Tibial nerve (tissue), 4 donors: Measurements from ENCODE around the gene BAZ2B. TPM values are rescaled to one million over a fixed set of nuclear protein-coding genes. Genes with fewer than 3 reads are reported as not detected.
"Not testable (repeated sequence)": the region's sequence is repeated elsewhere in the genome, so short reads cannot be mapped to it uniquely, and the experiment has no call there.

ENCODE experiments used
- DNase-seq, 2 donors: peaks; one replicate each; pipeline ENCODE4 v3.0.0-alpha.2; 2019; ENCODE audit warnings: low spot score in 2 of 2
- H3K27ac ChIP-seq, 4 donors: fragments of 200-600 bp; sonication (generic) in 3 of 4; one replicate each; pipeline ENCODE4 v1.5.1; 2017 to 2019; ENCODE audit warnings: mild to moderate bottlenecking in 1 of 4
- H3K27me3 ChIP-seq, 2 donors: fragments of 200-600 bp; sonication (generic) in 1 of 2; one replicate each; pipeline versions ENCODE4 v1.5.1 to v1.6.0; 2017 to 2019
- H3K36me3 ChIP-seq, 3 donors: fragments of 200-600 bp; sonication (generic); one replicate each; pipeline ENCODE4 v1.5.1; 2018 to 2019
- H3K4me1 ChIP-seq, 4 donors: fragments of 200-600 bp; sonication (generic) in 3 of 4; one replicate each; pipeline ENCODE4 v1.5.1; 2017 to 2019
- H3K4me3 ChIP-seq, 4 donors: fragments of 200-600 bp; sonication (generic) in 3 of 4; one replicate each; pipeline ENCODE4 v1.5.1; 2017 to 2019; ENCODE audit warnings: mild to moderate bottlenecking in 1 of 4, moderate library complexity in 1 of 4
- H3K9me3 ChIP-seq, 4 donors: fragments of 200-600 bp; sonication (generic) in 3 of 4; one replicate each; pipeline ENCODE4 v1.5.1; 2017 to 2019
- EP300 ChIP-seq, 2 donors: sonication (generic); formaldehyde crosslinking; IDR thresholded peaks; one replicate each; pipeline ENCODE4 v1.6.1; 2017; ENCODE audit warnings: antibody characterized with exemption in 2 of 2, mild to moderate bottlenecking in 1 of 2
- POLR2A ChIP-seq, 2 donors: fragments of 450-650 bp; IDR thresholded peaks; one replicate each; pipeline ENCODE4 v1.6.1; 2017; ENCODE audit warnings: antibody characterized with exemption in 2 of 2, mild to moderate bottlenecking in 2 of 2, moderate library complexity in 2 of 2
- WGBS, 2 donors: methylation state at CpG; one replicate each; pipeline ENCODE4 v1.1.5; 2018; 5-methylcytosine and 5-hydroxymethylcytosine counted together
- total RNA-seq, 4 donors: library from RNA; depleted of rRNA; stranded (reverse); fragments of >200 nt; gene quantifications; one replicate each; pipeline ENCODE4 v1.1.0, GENCODE V29; 2016
- TF ChIP-seq, protein P1 (sequence below), 5 experiments: fragments of 200-600 bp in 3 of 5; fragments of 450-650 bp in 2 of 5; sonication (generic) in 3 of 5; IDR thresholded peaks; one replicate each; pipeline ENCODE4 v1.5.1; 2016 to 2019; ENCODE audit warnings: antibody characterized with exemption in 5 of 5, mild to moderate bottlenecking in 3 of 5, moderate library complexity in 2 of 5

Gene BAZ2B
- total RNA-seq, 4 donors from 2014 or later: 98.4 to 135 (median 114) TPM

DNA sequence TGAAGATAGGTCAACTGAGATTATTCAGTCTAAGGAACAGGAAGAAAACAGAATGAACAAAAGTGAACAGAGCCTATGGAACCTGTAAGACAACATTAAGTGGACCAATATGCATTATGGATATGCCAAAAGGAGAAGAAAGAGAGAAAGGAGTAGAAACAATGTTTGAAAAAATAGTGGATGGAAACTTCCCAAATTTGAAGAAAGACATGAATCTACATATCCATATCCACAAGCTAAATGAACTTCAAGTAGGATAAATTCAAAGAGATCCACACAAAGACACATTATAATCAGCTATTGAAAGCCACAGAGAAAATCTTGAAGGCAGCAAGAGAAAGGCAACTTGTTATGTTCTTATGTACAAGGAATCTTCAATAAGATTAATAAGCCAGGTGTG is 74.2 kb downstream of the BAZ2B start:
- no peak for DNase-seq
- H3K27me3 ChIP-seq: no peaks in the 10 kb centered on the region
- H3K4me3 ChIP-seq: no peak overlapping the region
- TF ChIP-seq POLR2A (IDR thresholded peaks at IDR 0.05): no peak
- TF ChIP-seq EP300 (IDR thresholded peaks at IDR 0.05): no peak
- TF ChIP-seq, protein P1, sequence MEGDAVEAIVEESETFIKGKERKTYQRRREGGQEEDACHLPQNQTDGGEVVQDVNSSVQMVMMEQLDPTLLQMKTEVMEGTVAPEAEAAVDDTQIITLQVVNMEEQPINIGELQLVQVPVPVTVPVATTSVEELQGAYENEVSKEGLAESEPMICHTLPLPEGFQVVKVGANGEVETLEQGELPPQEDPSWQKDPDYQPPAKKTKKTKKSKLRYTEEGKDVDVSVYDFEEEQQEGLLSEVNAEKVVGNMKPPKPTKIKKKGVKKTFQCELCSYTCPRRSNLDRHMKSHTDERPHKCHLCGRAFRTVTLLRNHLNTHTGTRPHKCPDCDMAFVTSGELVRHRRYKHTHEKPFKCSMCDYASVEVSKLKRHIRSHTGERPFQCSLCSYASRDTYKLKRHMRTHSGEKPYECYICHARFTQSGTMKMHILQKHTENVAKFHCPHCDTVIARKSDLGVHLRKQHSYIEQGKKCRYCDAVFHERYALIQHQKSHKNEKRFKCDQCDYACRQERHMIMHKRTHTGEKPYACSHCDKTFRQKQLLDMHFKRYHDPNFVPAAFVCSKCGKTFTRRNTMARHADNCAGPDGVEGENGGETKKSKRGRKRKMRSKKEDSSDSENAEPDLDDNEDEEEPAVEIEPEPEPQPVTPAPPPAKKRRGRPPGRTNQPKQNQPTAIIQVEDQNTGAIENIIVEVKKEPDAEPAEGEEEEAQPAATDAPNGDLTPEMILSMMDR (IDR thresholded peaks at IDR 0.05): no peak
- peaks cover 0 to 36% (median 0%) of the 10 kb centered on the region in 3 donors for H3K36me3 ChIP-seq
- no peak overlapping the region for H3K27ac ChIP-seq
- no peaks in the 10 kb centered on the region for H3K4me1 ChIP-seq
- peaks cover 0 to 19% (median 7%) of the 10 kb centered on the region in 4 donors for H3K9me3 ChIP-seq

DNA sequence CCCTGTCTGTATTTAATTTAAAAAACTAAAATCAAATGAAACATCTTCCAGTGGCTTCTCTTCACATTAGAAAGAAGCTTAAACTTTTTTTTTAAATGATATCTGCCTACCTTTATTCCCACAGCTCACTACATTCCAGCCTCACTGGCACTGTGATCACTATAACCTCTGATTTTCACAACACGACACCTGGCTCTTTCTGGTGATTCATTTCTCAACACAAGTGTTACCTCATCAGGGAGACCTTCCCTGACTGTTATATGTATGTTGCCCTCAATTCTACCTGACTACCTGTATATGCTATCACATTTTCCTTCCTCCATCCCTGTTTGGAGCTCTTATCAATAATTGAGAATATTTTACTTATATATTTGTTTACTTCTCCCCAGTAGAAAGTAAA is 76.6 kb downstream of the BAZ2B start:
- no peaks in the 10 kb centered on the region for H3K4me1 ChIP-seq
- no peak for DNase-seq
- peaks cover 0 to 36% (median 0%) of the 10 kb centered on the region in 3 donors for H3K36me3 ChIP-seq
- H3K4me3 ChIP-seq: no peak overlapping the region
- peaks cover 0 to 19% (median 7%) of the 10 kb centered on the region in 4 donors for H3K9me3 ChIP-seq
- WGBS, 2 donors: 85 to 92% methylated on average over 1 of the region's 1 CpG
- TF ChIP-seq POLR2A (IDR thresholded peaks at IDR 0.05) (no peak), EP300 (IDR thresholded peaks at IDR 0.05) (no peak)
- TF ChIP-seq, protein P1 (IDR thresholded peaks at IDR 0.05): no peak
- no peak overlapping the region for H3K27ac ChIP-seq
- no peaks in the 10 kb centered on the region for H3K27me3 ChIP-seq

DNA sequence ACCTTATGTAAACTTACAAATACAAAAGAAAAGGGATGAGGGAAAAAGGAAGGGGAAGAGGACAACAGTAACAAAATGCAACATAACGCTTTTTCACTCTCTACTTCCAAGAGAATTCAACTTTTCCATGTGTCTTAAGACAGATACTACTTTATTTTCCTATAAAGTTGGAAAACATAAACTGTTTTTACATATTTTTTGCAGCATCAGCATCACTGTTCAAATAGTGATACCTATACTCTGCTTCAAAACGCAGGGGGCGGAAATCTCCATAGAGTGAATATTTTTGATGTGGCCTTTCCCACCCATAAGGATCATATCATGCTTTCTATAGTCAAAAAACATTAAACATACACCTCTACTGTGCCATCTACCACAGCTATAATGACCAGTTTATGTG is 77.5 kb downstream of the BAZ2B start:
- H3K27ac ChIP-seq: no peak overlapping the region
- no peak overlapping the region for H3K4me3 ChIP-seq
- DNase-seq: no peak
- H3K27me3 ChIP-seq: no peaks in the 10 kb centered on the region
- H3K4me1 ChIP-seq: no peaks in the 10 kb centered on the region
- TF ChIP-seq, protein P1 (IDR thresholded peaks at IDR 0.05): no peak
- WGBS, 2 donors: 95 to 96% methylated on average over 3 of the region's 3 CpGs
- H3K36me3 ChIP-seq: peaks cover 0 to 34% (median 0%) of the 10 kb centered on the region in 3 donors
- H3K9me3 ChIP-seq: peaks cover 0 to 19% (median 7%) of the 10 kb centered on the region in 4 donors

DNA sequence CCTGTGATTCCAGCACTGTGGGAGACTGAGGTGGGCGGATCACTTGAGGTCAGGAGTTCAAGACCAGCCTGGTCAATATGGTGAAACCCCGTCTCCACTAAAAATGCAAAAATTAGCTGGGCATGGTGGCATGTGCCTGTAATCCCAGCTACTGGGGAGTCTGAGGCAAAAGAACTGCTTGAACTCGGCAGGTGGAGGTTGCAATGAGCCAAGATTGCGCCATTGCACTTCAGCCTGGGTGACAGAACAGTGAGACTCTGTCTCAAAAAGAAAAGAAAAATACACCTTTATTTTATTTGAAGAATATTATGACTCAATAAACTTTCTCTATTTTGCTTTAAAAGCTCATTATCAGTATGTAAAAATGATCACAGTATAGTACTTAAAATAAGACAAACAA is 81.1 kb downstream of the BAZ2B start:
- not testable (repeated sequence) for H3K36me3 ChIP-seq

DNA sequence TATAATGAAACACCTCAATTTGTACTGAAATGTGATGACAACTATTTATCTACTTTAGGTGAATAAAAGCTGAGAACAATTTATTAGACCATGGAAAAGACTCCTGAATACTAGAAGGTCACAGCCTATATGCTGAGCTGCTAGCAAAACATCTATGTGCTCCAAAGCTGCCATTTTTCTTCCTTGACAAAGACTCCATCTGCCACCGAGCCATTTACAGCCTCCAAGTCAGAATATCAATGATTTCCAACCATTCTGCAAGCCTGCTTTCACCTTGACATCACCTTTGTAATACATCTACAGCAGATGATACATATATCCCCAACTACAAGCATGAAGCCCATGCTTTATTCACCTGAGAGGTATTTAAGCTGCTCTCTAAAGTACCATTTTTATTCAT is 84.9 kb downstream of the BAZ2B start:
- DNase-seq: no peak
- H3K27ac ChIP-seq: no peak overlapping the region
- 94% methylated on average over 1 of the region's 1 CpG for WGBS, 2 donors
- H3K9me3 ChIP-seq: peaks cover 0 to 6% (median 0%) of the 10 kb centered on the region in 4 donors
- H3K36me3 ChIP-seq: peaks cover 0 to 15% (median 0%) of the 10 kb centered on the region in 3 donors
- H3K27me3 ChIP-seq: no peaks in the 10 kb centered on the region
- no peak overlapping the region for H3K4me3 ChIP-seq
- TF ChIP-seq, protein P1 (IDR thresholded peaks at IDR 0.05): no peak
- TF ChIP-seq EP300 (IDR thresholded peaks at IDR 0.05): no peak
- TF ChIP-seq POLR2A (IDR thresholded peaks at IDR 0.05): no peak
- no peaks in the 10 kb centered on the region for H3K4me1 ChIP-seq

More for the DNA sequence above, 81.1 kb downstream of the BAZ2B start:
- H3K27ac ChIP-seq, H3K4me3 ChIP-seq, H3K9me3 ChIP-seq, DNase-seq, H3K27me3 ChIP-seq, H3K4me1 ChIP-seq: not testable (repeated sequence)
- WGBS, 2 donors: 94 to 97% methylated on average over 4 of the region's 4 CpGs

DNA sequence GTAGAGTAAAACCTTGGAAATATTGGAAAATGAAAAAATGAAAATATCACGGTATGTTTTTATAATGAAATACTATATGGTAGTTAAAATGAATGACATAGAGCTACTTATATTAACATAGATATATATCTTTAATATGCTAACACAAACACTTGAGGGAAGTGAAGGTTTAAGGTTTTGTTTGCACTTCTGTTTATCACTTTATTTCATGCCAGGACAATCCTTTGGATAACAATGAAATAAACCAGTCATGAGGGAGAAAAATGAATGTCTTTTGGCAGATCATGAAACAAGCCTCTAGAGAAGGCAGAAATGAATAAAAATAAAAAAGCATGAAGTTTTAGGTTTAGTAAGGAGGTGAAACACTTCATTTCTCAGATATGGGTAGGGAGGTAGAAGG is 89.9 kb downstream of the BAZ2B start:
- no peak overlapping the region for H3K27ac ChIP-seq
- DNase-seq: no peak
- no peak overlapping the region for H3K4me3 ChIP-seq
- peaks cover 0 to 6% (median 0%) of the 10 kb centered on the region in 4 donors for H3K9me3 ChIP-seq
- no peaks in the 10 kb centered on the region for H3K27me3 ChIP-seq
- no peak for TF ChIP-seq POLR2A (IDR thresholded peaks at IDR 0.05)
- no peak for TF ChIP-seq EP300 (IDR thresholded peaks at IDR 0.05)
- TF ChIP-seq, protein P1 (IDR thresholded peaks at IDR 0.05): no peak
- H3K4me1 ChIP-seq: no peaks in the 10 kb centered on the region
- H3K36me3 ChIP-seq: peaks cover 0 to 15% (median 0%) of the 10 kb centered on the region in 3 donors
- WGBS, 2 donors: 93 to 97% methylated on average over 1 of the region's 1 CpG
